Hindlimb muscle (tissue), 1 donor: ENCODE results near the gene R3HDM1. TPM values are rescaled to one million over a fixed set of nuclear protein-coding genes. Genes with fewer than 3 reads are reported as not detected.
A peak's percentile ranks its signal among the peaks of the same experiment; 100 is the strongest.
"Not testable (repeated sequence)": the region's sequence is repeated elsewhere in the genome, so short reads cannot be mapped to it uniquely, and the experiment has no call there.

Source experiments
- DNase-seq: peaks from one replicate; pipeline ENCODE4 v3.0.0-alpha.2; 2013
- polyA plus RNA-seq: library from polyadenylated mRNA; unstranded; fragments of 120-200 nt; gene quantifications from one replicate; pipeline ENCODE4 v1.2.1, GENCODE V29; 2013; ENCODE audit not compliant: insufficient read length

R3HDM1 gene
- polyA plus RNA-seq = 23.8 TPM

GRCh38 chr2:135531231-135532197 lies at the start of gene R3HDM1:
Gene R3HDM1, plus strand, starts transcription at chr2:135531484. Its CDS starts 73,362 bp downstream, at chr2:135604846.
- peak; percentile 100 for DNase-seq

DNA sequence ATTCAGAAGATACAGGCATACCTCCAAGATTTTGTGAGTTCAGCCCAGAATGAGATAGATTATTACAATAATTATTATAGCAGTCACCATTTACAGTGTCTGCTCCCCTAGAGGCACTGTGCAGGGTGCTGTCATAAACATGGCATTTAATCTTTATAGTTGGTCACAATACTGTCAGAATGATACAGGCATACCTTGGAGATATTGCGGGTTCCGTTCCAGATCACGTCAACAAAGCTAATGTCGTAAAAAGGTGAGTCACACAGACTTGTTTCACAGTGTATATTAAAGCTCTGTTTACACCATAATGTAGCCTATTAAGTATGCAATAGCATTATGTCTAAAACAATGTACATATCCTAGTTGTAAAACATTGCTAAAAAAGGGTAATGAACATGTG lies 45.8 kb upstream of the R3HDM1 start:
- no peak for DNase-seq

- DNase-seq = no peak
Observed at GRCh38 chr2:135490376-135490775, 40.9 kb upstream of the R3HDM1 start.

GRCh38 chr2:135494503-135494902 lies 36.8 kb upstream of the R3HDM1 start:
- no peak for DNase-seq

DNA sequence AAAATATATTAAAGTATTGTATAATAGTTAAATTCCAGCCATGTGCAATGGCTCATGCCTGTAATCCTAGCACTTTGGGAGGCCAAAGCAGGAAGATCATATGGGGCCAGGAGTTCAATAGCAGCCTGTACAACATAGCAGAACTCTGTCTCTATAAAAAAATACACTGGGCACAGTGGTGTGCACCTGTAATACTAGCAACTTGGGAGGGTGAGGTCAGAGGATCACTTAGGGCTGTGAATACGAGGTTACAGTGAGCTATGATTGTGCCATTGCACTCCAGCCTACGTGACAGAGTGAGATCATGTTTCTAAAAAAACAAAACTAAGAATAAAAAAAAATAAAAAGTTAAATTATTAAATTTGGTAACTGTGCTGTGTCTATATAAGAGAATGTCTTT lies 36.4 kb upstream of the R3HDM1 start:
- DNase-seq = no peak

- DNase-seq = not testable (repeated sequence)
Observed at GRCh38 chr2:135498588-135498987, 32.7 kb upstream of the R3HDM1 start.

DNA sequence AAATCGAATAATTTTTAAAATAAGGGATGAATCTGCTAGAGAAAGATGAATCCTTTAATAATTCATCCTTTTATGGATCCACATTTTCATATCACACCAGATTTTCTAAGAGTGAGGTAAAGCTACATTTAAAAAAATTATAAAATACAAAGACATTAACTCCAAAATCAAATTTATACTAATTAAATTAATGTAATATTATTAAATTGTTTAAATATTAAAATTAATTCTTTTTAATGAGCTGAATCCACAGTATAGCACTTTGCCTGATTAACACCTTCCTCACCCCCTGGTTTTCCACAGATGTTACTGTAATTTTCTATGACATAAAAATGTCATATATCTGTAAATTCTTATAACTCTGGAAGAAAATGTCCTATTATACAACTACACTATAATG lies 26.5 kb upstream of the R3HDM1 start:
- DNase-seq = no peak

DNA sequence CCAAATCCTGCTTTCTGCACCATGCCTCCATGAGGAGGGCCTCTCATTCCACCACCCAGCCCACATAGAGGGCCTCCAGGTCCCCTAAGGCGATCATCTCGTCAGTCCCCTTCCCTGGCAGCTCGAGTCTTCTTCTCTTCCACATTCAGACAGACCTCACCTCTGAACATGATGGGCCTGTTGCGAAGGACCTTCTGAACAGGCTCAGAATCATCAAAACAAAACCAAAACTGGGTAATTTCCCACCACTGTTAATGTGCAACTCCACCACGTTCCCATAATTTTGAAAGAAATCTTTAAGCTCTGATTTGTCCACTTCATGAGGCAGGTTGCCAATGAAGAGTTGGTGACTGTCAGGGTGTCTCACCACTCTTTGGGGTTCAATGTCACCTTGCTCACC lies 20.7 kb upstream of the R3HDM1 start:
- DNase-seq = no peak

DNA sequence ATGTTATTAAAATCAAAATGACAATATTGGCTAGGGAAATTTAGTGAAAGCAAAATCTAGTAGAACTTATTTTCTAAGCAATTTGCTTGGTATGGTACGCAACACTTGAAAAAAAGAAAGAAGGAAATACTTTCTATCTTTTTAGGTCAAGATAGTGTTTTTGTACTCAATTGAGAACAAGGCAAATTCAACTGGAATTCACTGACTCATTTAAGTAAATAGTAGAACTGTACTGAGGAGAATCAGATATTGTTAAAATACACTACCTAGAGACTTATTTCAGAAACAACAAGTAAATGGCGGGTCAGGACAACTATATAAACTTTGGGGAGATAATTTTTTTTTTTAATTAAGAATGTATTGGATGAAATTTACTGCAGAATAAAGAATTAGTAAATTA lies 19.2 kb upstream of the R3HDM1 start:
- DNase-seq = no peak

DNA sequence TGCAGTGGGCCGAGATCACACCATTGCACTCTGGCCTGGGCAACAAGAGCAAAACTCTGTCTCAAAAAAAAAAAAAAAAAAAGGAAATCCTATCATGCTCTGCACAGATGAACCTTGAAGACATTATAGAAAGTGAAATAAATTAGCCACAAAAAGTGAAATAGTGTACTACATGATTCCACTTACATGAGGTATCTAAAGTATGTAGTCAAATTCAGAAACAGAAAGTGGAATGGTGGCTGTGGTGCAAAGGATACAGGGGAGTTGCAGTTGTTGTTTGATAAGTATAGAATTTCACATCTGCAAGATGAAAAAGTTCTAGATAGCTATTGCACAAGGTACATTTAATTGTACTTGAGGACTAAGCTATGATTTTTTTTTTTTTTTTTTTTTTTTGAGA lies 5.5 kb upstream of the R3HDM1 start:
- DNase-seq = no peak

DNA sequence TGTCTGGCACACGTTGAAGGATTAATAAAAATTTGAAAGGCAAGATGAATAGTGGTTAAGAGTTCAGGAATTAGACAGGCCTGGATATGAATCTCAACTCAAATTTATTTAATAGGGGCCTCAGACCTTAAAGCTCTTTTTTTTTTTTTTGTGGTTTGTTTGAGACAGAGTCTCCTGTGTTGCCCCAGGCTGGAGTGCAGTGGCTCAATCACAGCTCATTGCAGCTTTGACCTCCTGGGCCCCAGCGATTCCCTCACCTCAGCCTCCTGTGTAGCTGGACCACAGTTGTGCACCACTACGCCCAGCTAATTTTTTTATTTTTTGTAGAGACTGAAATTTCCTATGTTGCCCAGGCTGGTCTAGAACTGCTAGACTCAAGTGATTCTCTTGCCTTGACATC lies 3.3 kb upstream of the R3HDM1 start:
- DNase-seq = no peak

DNA sequence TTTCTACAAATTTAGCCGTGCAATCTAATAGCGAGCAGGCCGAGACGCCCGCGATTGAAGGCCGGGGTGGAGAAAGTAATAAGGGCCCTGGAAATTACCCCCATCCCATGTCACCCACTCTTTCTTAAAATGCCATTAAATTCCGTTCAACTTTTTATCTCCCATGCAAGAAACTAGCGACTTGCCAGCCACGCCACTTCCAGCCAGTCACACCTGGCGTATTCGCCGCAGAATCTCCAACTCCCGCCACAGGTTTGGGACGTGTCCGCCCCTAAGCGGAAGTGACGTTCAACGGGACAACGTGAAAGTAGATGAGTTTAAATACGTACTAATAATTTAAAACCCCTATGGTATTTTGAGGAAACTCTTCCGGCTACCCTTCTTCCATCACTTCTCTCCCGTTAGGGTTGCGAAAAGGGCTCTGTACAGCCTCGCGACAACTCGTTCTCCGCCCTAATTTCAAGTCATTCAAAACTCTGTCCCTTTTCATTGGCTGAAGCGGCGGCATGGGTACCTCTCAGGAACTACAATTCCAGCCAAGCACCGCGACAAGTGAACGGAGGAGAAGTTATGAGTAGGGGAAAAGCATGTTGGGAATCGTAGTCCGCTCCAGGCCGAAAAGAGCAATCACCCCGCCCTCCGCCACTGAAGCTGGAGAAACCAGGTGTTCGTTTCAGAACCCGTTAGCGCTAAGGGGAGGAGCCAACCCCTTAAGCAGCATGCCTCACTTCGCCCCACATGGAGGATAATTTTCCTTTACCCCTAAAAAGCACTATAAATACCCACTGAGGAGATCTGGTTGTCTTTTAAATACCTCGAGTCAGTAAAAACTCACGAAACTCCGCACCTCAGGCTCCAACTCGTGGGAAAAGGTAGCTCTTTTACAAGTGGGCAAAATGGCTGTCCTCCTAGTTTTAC lies 712 bp upstream of the R3HDM1 start, which contains the start of gene ZRANB3:
ZRANB3 (minus strand) TSS at position 906 of the 918 bp plus-strand sequence.
- peak; percentile 96 for DNase-seq

GRCh38 chr2:135532581-135532980 lies 1.3 kb downstream of the R3HDM1 start:
- DNase-seq = no peak

DNA sequence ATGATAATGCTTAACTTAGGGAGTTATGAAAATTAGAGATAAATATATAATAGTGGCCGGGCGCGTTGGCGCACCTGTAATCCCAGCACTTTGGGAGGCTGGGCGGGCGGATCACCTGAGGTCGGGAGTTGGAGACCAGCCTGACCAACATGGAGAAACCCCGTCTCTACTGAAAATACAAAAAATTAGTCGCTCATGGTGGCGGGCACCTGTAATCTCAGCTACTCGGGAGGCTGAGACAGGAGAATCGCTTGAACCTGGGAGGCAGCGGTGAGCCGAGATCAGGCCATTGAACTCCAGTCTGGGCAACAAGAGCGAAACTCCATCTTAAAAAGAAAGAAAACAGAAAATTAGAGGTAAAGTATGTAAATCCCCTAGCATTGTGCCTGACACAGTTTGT lies 2.3 kb downstream of the R3HDM1 start:
- DNase-seq = not testable (repeated sequence)

DNA sequence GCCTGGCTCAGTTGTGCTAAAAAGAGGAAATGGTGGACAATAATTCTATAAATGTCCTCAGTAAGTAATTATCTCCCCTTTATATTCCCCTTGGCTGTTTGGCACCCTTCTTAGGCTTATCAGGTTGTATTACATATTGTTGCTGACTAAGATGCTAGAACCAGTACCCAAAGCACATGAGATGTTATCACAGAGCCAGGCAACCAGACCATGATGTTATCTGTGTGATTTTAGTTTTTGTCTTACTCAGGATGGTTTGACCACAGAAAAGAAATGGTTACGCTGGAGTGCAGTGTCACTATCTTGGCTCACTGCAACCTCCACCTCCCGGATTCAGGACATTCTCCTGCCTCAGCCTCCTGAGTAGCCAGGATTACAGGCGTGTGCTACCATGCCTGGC lies 15.2 kb downstream of the R3HDM1 start:
- no peak for DNase-seq

DNA sequence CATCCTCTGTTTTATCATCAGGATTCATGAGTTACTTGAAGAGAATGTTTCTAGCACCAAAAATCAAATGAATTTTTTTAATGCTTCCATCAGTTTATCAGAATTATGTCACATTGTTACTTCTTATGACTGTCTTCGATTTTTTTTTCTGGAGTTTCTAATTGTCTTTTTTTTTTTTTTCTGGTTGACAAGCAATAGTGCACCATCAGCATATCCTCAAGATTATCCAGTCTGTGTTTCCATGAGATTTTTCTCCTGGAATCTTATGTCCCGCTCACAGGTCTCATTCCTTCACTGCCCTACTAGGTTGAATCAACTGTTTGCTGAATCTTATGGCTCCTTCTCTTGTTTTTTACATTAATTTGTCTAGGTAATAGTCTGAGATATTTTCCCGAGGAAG lies 16.0 kb downstream of the R3HDM1 start:
- DNase-seq = no peak

GRCh38 chr2:135551356-135551755 lies 20.1 kb downstream of the R3HDM1 start:
- DNase-seq = no peak

DNA sequence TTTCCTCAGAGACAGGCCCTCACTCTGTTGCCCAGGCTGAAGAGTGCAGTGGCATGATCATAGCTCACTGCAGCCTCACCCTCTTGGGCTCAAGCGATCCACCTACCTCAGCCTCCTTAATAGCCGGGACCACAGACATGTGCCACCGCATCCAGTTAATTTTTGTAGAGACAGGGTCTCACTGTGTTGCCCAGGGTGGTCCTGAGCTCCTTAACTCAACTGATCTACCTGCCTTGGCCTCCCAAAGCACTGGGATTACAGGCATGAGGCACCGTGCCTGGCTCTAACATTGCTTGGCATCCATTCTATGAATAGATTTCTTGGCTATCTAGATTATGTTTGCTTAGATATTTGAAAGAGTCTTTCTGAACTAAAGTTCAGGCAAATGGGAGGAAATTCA lies 21.6 kb downstream of the R3HDM1 start:
- no peak for DNase-seq

DNA sequence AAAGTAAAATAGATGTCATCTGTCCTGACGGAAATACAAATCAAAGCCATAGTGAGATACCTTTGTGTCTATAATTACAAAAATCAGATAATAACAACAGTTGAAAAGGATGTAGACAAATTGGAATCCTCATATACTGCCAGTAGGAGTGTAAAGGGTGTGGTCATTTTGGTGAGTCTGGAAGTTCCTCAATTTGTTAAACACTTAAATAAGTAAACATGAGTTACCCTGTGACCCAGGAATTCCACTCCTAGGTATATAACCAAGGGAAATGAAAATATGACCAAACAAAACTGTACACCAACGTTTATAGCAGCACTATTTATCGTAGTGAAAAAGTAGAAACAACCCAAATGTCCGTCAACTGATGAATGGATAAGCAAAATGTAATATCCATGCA lies 24.0 kb downstream of the R3HDM1 start:
- DNase-seq = no peak

DNA sequence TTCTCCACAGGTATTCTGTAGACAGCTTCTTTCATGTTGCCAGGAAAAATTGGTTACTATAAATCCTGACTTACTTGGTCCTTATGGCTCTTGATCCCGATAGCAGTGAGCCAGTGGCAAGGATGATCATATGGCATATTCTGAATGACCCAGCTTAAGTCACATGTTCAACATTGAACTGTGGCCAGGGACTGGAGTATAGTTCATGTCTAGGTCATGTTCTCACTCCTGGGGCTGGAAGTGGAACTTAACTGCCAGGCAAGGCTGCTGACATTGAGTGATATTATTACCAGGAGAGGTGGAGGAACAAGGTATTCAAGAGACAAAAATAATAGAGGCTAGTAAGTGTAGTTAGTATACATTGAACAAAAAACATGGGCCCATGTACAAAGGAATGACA lies 26.2 kb downstream of the R3HDM1 start:
- DNase-seq = no peak

- DNase-seq = no peak
Observed at GRCh38 chr2:135561925-135562324, 30.6 kb downstream of the R3HDM1 start.

GRCh38 chr2:135563793-135564192 lies 32.5 kb downstream of the R3HDM1 start:
- DNase-seq = no peak

DNA sequence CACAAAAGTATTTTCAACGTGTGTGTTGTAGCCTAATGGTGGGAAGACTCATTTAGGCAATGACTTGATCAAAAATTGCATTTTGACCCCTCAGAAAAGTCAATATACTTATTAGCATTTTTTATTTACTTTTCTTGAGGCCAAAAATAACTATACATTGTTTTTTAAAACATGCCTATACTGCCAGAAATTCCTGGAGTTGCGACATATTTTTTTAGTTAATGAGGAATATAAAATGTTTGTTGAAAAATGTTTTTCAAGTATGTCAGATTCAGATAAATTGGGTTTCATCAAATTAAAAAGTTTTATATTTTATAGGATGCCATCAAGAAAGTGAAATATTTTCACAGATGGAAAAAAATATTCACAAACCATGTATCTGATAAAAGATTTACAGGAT lies 39.6 kb downstream of the R3HDM1 start:
- no peak for DNase-seq
